ENCODE results near the gene C1orf116. TPM values are rescaled to one million over a fixed set of nuclear protein-coding genes. Genes with fewer than 3 reads are reported as not detected.

Gene C1orf116
- total RNA-seq, 1 donor from 2014 or later: not detected

DNA sequence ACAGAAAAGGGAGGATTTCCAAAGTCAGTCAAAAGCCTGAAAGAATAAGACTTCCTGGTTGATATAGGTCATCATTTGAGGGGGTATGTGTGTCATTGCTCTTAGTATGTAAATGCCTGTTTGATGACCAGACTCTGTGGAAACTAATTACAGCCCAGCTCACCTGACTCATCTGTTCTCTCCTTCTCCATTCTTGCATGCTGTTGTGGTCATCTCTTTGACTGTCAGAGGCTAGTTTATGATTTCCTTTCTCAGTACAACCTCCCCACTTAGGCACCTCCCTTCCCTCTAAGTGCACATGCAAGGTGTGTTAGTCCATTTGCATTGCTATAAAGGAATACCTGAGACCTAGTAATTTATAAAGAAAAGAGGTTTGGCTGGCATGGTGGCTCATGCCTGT is 2.4 kb upstream of the C1orf116 start:
- DNase-seq: no peak

DNA sequence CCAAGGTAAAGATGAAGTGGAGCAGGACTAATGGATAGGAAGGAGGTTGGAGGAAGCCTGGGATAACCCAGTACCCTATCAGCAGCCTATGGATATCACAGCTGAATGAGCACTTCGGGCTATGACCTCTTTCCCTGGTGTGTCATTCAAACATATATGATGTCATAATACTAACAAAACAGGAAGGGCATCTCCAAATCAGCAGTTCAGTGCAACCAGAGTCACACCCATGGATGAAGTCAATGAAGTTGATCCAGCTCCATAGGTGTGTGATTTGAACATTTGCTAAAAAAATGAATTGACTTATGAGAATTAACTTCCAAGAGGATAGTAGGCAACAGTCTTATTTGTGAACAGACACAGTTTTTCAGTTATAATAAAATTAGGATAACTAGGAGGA is 1.7 kb upstream of the C1orf116 start:
- no peak for DNase-seq

DNA sequence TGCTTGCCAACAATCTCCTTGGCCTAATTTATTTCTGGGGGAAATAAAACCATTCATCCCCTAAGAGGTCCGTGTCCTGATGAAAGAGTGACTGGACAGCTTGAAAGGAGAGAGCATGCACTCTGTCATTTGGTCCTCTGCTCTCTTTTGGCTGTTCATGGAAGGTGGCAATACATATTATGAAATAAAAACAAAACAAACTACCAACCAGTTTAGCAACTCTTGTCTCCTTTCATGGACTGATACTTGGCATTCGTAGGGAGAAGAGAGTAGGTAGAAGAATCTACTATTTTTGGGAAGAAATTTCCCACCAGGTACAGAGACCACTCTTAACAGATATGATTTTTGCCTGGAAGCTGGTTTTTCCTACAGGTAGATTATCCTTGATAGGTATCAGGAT is 746 bp upstream of the C1orf116 start:
- DNase-seq: no peak

DNA sequence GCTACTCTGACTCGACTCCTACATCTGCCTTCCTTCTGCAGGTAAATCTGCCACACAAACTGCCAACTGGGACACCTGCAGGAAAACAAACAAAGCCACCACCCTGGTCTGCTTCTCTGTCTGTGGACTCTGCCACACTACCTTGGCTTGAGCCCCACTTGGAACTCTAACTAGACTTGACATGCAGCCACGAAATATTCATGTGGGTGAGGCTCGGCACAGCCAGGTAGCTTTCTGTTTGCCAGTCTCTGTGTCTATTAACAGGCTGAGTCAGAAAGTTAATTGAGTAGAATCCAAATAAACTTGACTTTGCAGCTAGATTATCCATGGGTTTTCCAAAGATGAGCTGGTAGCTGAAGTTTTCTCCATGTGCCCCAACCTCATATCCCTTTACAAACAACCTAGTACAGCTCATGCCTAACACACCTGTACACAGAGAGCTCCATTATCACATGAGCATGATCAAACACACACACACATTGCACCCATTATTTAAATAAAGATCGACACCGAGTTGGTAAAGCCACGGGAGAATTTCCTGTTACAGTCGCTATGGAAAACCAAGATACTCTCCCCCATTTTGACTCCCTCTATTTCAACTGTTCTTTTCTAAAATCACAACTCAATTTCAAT is 808 bp downstream of the C1orf116 start:
- no peak for DNase-seq

DNA sequence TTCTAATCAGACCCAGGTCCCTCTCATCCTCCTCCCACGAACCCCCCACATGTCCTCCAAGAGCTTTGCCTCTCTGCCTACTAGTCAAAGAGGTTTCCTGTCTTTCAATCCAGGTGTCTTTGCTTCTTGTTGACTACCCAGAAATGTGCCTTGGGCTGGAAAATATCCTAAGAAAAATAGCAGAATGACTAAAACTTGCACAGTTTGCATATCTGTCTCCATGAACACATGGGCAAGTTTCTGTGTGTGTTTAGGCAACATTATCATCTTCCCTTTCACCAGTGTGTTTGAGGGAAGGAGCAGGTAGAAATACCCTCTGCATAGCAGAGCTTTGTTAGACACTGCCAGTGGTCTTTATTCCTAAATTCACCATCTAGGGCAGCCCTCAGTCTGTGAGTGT is 1.5 kb downstream of the C1orf116 start:
- DNase-seq: no peak

DNA sequence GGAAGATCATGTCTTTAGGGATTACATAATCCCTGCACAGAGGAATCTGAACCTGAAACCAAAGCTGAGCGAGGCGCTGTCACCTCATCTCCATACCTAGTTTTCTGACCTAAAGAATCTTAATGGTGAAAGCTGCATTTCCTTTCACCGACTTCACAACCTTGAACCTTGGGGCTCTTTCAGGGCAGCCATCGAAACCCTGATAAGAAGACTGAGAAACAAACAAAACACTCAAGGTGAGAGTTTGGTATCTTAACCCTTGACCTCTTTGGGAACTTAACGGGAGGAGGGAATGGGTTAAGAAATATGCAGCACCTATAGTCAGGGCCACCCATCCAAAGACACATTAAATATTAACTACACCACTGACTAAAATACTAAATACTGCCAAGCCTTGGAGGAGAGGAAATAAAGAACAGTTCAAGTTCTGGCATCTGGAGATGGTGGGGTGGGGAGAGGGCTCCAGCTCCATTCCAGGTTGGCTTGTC is 2.0 kb downstream of the C1orf116 start:
- DNase-seq: no peak

DNA sequence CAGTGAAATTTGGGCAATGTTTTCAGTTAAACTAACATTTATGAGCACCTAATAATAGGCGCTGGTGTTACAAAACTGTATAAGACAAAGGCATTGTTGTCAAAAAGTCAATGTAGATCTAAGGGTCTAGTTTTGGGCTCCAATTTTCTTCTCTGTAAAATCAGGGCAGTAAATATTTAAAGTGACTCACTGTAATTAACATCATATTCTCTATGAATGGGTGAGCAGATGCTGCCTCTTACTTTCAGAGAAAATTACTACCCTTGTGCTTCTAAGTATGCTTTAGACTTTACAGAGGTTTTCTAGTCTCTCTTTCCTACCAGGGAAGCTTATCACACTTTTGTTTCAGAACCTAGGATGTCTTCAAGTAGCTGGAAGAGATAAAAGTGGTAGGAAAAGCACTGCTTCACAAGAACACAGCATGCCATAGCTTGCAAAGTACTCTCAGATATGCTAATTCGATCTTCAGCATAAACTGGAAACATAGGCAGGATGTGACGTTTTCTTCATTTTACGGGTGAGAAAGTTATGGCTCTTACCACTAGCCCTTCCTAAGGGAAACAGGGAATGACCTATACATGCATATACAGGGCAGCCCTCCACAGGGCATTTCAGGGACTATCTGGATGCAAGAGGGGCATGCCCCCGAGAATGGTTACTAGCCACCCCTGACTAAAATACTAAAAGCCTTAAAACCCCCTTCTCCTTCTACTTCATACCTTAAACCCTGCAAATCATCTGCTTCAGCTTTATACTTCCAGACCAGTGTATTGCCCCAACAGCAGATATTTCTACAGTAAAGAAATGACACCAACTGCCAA is 2.6 kb downstream of the C1orf116 start:
- no peak for DNase-seq

DNA sequence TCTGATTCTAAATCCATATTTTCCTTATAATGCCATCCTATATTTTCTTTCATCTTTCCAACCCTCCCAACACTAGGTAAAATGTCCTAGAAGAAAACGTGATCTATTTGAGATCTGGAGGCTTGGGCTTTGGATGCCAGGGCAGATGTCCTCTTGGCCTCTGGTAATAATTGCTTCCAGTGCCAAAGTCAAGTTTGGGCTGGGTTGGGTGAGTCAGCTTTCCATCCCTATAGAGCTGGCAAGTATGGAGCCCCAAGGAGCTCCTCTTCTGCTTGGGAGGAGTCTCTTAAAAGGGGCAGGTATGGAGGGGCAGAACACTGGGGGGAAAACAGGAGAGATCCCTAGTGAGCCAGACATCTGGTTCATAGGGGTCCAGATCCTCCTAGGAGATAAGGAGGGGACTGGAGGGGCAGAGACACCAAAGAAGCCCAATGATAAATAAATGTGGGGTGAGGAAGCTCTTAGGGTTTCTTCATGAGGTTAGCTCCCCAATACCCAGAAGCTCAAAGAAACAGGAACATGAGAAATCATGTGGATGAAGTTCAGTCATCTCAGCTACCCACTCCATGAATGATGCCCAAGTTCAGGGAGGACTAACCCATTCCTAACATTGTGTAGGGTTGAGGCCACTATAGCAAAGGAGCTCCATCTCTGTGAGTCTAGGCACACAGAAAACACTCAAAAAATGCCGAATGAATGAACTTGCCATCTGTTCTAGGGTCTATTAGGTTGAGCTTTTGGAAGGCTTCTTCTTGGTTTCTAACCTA is 3.5 kb downstream of the C1orf116 start:
- no peak for DNase-seq

DNA sequence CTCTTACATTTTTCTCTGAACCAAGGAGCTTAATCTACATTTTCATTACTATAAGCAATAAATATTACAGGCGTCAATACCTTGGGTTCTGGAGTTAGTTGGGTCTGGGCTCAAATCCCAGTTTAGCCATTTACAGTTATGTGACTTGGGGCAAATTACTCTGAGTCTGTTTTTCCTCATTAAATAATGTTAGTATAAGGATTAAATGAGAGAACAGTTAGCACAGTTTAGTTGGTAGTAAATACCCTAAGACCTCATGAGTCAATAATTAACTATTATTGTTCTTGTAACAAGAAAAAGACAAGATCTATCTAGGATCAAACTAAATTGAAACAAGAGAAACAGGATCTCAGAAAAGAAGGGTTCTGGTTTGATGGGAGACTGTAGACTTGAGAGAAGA is 4.6 kb downstream of the C1orf116 start:
- no peak for DNase-seq

DNA sequence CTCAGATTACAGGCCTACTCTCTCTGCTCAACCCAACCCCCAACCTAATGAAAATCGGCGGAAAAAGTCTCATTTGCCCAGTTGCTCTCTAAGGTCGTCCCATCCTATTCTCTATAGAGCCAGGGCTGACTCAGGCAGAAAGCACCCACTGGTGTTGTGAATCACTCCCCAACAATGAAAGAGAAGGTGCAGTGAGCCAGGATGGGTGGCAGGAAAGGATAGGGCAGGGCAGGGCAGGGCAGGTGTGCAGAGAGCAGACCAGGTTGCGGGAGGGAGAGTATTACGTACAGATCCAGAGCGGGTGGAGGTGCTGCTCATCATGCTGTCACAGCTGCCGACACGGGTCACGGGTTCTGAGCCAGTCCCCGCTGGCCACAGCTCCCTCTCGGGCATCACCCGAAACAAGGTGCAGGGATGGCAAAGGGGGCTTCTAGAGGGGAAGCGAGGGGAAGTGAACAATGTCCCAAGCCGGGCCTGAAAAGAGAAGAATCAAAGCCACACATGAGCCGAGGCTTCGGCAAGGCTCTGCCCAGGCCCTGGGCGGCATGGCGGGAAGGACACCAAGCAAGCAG is 5.3 kb downstream of the C1orf116 start:
- no peak for DNase-seq

DNA sequence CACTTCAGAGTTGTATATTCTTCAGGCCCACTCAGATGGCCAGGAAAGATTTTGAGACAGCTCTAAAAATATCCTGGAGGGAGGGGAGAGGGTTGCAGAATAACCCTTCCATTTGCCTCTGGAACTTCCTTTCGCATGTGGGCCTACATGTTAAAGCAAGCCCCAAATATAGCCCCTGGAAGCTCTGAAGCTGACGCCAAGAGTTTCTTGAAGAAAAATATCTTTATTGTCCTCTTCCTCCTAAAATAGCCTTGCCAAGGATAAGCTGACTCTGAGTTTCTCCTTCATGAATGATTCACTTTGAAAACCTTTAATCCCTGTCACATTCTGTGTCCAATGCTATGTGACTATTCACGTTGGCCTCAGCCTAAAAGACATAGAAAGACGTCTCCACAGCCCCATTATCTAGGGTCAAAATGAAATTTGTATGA is 6.4 kb downstream of the C1orf116 start:
- DNase-seq: no peak

DNA sequence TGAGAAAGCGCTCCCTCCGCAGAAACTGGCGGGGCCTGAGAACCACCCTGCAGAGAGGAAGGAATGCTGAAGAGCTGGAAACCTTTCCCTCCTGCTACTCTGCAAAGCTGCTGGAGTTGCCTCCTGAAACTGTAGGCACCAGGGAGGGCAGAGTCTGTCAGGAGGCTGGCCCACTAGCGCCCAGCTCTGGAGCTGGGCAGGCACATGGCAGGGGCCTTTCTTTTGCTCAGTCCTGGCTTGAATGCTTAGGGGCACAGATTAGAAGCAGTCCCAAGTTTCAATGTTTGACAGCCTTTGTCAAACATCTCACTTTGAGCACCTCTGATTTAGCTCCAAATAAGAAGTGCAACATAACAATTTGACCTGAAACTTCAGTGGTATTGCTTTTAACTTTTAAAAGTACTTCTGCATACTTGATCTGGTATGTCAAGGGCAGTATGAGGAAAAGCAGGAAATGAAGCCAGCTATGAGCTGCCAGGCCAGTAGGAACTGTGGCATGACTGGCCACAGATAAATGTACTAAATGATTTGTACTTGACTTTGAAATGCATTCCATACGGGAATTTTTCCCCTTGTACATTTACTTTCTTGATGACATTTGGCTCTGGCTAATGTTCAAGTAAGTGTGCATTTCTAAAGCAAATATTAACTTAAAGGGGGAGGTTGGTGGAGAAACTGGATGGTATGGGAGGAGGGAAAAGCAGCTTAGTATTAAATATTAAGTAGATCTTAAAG is 7.2 kb downstream of the C1orf116 start:
- no peak for DNase-seq

DNA sequence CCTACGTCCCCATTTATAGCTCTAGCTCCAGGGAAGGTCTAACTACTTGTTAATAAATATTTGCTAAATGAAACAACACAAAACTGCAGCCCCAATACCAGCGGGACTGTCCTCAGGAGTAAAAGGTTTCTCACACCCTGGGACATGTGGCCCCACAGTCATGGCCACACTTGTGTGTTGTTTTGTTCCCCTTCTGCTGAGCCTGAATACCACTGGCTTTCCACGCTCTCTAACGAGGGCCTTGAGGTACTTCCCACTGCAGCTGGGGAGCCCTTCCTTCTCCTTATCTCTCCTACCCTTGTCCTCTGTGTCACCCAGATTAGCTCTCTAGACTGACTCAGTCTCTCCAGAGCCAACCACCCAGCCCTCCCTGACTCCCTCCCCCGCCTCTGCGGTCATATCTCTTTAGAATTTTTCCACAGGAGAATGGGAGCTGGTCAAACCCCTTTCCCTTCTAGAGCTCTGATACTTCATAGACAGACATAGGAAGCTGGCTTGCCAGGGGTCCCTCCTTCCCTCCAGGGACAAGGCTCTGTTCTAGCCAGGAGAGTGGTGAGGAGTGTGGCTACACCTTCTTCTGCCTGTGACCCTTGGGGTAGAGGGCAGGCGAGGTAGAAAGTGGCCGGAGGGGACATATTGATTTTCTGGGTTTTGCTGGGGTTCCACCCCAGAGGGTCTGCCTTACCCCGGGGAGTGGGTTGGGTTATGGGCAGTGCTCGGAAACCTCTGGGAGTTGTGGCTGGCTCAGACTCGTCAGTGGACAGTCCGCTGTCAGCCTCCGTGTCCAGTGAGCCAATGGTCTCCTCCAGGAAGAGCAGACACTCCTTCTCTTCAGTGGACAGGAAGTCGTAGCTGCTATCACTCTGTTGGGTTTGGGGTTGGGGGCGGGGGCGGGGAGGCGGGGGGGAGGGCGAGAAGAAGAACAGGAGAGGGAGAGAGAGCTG is 8.1 kb downstream of the C1orf116 start:
- no peak for DNase-seq

DNA sequence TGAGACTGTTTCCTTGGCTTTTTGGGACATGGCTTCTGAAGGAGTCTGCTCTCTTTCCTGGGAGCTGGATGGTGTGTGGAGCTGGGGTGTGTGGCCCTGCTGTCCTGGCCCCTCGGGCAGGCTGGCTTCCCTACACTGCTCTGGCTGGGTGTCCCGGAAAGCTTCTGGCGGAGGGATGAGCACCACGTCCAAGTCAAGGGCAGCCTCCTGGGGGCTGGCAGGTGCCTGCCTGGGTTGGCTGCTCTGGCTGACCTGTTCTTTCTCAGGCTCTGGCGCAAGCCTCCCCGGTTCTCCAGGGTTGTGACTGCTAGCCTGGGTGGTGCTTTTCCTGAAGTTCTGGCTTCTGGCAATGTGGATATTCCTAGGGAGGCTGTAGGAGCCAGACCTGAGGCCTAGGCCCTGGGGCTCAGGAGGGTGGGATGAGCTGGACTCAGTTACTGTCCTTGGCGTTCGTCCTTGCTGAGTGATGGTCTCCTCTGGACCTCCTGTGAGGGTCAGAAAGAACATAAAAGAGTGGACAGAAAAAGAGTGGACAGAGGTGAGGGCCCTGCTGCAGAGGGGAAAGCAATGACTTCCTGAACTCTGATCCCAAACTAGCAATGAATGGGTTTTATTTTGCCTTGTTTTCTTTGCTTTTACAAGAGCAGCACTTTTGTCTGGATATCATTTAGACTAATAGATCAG is 9.4 kb downstream of the C1orf116 start:
- no peak for DNase-seq

DNA sequence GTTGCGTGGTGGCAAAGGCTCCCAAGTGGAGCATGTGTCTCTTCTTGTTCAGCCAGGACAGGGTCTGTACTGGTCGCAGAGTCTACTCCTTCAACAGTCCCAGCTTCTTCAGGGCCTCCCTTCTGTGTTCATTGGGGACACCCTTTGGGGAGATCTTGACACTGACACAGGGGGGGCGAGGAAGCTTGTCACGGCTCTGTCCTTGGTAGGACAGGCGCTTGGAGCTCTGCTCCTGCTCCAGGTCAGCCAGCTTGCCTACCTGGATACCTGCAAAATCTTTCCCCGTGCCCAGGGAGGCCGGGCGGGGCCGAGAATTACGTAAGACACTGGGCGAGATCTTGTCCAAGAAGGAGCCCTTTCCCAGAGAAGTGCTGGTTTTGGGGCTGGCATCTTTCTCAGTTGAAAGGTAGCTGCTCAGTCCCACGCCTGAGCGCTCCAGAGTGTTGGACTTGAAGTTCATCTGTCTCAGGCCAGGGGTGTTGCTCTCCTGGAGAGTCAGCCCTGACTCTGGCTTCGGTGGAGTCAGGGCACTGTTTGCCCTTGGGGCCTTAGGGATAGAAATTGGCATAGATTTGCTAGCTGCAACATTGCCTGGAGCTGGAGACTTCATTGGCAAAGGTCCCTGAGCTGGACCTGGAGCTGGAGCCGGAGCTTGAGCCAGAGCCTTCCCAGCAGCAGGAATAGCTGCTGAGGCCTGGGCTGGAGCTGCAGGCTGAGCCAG is 10.5 kb downstream of the C1orf116 start:
- DNase-seq: no peak

DNA sequence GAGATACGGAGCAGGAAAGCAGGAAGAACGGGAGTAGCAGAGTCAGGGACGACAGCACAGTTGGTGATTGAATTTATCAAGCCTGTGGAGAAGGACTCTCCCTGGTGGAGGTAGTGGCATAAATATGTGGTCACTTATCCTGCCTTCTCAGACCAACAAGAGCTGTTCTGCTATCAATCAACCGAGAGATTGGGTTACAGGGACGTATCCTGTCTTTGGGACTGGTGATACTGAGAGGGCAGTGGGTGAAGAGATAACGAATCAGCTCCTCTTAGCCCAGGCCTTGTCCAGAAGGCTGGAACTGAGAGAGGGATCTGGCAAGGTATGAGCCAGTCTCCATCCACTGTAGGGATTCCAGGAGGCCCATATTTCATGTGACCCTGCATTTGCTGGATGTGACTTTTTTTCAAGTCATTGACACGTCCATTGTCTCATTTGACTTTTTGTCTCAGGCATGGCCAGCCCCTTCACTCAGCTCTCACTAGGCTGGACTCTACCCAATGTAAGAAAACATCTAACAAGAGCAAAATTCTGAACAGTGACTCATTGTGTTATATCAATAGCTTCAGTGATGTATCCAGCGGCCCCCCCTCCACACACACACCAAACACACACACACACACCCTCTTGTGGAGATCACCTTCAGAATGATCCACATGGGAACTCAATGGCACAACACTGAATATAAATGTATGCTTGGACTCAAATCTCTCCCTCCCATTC is 11.3 kb downstream of the C1orf116 start:
- no peak for DNase-seq

DNA sequence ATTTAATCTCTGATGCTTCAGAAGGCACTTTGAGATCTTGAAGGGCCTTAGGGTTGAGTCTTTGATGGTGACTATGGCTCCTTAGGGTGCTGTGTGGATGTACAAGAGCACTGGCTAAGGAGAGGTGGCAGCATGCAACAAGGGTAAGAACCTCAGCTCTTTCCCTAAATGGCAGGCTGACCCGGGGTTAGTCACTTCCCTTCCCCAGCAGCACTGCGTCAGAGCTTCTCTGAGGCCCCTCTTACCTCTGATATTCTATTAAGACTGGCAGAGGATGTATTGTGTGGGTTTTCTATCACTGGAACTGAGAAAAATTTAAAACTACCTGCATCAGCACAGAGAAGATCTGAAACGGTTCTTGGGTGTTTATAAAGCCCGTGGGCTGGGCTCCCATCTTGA is 11.8 kb downstream of the C1orf116 start:
- no peak for DNase-seq

DNA sequence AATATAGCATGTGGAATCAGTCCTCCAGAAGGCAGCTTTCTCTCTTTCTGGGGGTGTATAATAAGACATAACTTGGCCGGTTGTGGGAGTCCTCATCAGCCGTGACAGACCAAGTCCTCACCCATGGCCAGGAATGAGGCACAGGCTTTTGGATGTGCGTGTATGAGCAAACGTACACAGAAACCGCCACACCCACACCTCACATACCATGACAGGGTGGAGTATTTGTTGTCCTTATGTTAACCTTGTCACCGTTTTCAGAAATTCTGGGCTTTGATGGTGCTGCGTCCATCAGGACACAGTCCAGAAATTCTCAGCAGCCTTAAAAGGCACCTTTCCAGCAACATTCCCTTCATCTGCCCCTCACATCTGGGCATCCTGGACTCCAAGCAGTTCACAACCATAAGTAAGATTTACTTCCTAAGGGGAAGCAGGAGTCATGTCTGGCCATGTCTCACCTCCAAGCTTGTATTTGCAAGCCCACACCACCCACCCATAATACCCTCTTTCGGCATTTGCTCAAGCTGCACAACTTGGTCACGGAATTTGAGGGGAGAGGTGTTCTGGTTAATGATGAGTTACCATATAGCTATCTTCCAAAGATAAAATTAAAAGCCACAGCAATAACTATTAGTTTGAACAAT is 12.4 kb downstream of the C1orf116 start:
- no peak for DNase-seq

All from occipital lobe (tissue), 2 donors.